Pons (tissue), 1 donor: ENCODE data around the gene PHACTR1.
"Not testable (repeated sequence)": the region's sequence is repeated elsewhere in the genome, so short reads cannot be mapped to it uniquely, and the experiment has no call there.

Experiments used
- DNase-seq: peaks from one replicate; pipeline ENCODE4 v3.0.0-alpha.2; 2016; ENCODE audit warnings: low spot score

The PHACTR1 gene

GRCh38 chr6:13239530-13240455 is 523.2 kb downstream of the PHACTR1 start:
- no peak for DNase-seq

GRCh38 chr6:13241364-13241763 is 524.8 kb downstream of the PHACTR1 start:
- DNase-seq = no peak

DNA sequence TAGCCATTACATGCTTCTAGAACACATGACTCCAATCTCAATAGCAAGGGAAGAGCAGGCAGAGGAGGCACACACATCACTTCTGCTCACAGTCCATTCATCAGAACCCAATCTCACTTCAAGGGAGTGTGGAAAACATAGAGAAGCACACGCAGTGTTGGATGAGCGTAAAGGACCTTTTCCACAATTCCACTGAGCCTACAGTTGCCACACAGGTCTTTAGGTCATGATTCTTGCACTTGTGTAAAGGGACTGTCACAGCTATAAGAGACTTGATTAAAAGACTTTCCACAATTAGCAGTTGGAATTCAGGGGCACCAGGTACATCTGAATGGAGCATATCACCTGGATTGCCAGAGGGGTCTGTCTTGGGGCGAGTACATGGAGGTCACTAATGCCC is 525.6 kb downstream of the PHACTR1 start:
- no peak for DNase-seq

- no peak for DNase-seq
Observed at GRCh38 chr6:13242590-13242989, 526.0 kb downstream of the PHACTR1 start.

DNA sequence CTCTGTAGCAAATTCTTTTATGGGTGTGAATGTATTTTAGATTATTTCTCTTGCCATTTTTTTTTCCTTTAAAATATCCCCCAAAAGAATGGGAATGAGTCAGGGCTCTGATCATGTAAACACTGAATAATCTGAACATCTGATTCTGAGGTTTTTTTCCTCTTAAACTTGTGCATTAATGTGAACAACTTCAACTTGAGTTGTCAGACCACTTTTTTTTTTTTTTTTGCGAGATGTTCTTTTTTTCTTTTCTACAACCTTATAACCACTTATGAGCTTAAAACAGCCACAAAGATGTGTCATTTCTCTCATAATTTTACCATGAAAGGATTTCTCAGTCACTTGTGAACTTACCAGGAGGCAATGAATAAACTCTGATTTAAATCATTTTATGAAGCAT is 526.5 kb downstream of the PHACTR1 start:
- no peak for DNase-seq

- not testable (repeated sequence) for DNase-seq
Observed at GRCh38 chr6:13243745-13244144, 527.2 kb downstream of the PHACTR1 start.

- no peak for DNase-seq
Observed at GRCh38 chr6:13247627-13248026, 531.1 kb downstream of the PHACTR1 start.

GRCh38 chr6:13248053-13248452 is 531.5 kb downstream of the PHACTR1 start:
- peak; percentile 33 for DNase-seq

- DNase-seq = no peak
Observed at GRCh38 chr6:13248584-13248985, 532.0 kb downstream of the PHACTR1 start.

DNA sequence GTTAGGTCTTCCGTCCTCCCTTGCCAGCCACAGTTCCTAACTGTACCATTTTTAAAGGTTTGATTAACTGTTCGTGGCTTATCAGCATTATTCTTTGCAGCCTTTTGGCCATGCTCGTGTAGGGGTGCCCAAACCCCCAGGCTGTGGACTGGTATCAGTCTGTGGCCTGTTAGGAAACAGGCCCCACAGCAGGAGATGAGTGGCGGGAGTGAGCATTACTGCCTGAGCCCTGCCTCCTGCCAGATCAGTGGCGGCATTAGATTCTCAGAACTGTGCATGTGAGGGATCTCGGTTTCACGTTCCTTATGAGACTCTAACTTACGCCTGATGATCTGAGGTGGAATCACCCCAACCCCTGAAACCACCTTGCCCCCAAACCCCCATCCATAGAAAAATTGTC is 532.4 kb downstream of the PHACTR1 start:
- DNase-seq = no peak

GRCh38 chr6:13249817-13250216 is 533.2 kb downstream of the PHACTR1 start:
- no peak for DNase-seq

GRCh38 chr6:13250703-13251102 is 534.1 kb downstream of the PHACTR1 start:
- DNase-seq = no peak

- DNase-seq = no peak
Observed at GRCh38 chr6:13251242-13251641, 534.7 kb downstream of the PHACTR1 start.

GRCh38 chr6:13252790-13253189 is 536.2 kb downstream of the PHACTR1 start:
- DNase-seq = no peak

GRCh38 chr6:13253272-13253671 is 536.7 kb downstream of the PHACTR1 start:
- no peak for DNase-seq

DNA sequence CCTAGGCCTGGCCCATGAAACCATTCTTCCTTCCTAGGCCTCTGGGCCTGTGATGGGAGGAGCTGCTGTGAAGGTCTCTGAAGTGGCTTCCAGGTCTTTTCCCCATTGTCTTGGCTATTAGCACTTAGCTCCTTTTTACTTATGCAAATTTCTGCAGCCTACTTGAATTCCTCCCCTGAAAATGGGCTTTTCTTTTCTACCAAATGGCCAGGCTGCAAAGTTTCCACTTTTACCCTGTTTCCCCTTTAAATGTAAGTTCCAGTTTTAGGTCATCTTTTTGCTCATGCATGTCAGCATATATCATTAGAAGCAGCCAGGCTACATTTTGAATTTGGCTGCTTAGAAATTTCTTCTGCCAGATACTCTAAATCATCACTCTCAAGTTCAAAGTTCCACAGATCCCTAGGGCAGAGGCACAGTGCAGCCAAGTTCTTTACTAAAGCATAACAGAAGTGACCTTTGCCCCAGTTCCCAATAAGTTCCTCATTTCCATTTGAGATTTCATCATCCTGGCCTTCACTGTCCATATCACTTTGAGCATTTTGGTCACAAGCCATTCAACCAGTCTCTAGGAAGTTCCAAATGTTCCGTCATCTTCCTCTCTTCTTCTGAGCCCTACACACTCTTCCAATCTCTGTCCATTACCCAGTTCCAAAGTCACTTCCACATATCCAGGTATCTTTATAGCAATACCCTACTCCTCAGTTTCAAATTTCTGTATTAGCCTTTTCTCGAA is 539.9 kb downstream of the PHACTR1 start:
- peak; percentile 71 for DNase-seq

DNA sequence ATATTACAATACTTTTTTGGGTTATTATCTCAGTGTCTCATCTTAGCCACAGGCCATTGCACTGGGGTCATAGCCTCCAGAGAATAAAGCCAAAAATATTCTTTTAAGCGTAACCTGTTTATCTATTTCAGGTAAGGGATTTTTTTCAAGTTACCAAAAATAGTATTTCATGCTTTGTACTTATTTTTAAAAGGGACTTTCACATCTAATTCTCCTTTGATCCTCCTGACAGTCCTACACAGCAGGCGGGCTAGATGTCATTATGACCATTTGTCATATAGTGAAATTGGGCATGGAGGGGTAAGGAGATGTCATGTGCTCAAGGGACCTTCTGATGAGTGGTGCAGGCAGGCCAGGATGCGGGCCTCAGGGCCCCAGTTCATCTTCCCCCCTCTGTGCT is 542.8 kb downstream of the PHACTR1 start:
- no peak for DNase-seq

GRCh38 chr6:13260101-13260598 is 543.6 kb downstream of the PHACTR1 start:
- DNase-seq = peak; percentile 64

DNA sequence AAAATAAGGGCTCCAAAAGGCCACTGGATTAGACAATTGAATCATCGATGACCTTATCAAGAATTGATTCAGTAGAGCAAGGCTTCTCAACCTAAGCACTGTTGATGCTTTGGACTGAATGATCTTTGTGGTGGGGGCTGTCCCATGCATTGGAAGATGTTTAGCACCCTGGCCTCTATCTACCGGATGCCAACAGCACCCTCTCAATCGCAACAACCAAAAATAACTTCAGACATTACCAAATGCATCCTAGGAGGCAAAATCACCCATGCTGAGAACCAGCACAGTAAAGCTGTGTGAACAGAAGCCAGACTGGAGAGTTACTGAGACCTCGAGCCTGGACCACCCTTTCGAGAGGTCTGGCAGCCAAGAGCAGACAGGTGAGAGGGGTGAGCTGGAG is 544.3 kb downstream of the PHACTR1 start:
- DNase-seq = no peak

DNA sequence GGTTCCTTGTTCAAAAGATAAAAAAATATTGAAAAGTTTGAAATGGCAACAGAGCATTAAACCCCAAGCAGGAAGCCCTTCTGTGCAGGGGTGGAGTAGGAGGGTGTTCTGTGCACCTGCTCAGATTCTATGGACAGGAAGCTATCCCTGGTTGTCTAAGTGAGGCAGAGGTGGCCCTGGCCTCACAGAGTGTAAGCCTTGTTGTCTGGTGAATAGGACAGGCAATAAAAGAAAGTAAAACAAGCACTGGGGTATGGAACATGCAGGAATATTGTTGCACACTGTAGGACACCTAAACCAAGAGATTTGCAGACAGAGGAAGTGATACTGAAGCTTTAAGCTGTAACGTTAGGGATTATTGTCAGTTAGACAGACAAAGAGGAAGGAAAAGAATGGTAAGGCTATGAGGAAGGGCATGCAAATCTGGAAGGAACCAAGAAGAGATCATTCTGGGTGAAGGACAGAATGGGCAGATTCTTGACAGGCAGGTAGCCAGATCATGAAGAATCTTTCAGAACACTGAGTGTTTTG is 545.0 kb downstream of the PHACTR1 start:
- peak; percentile 76 for DNase-seq

DNA sequence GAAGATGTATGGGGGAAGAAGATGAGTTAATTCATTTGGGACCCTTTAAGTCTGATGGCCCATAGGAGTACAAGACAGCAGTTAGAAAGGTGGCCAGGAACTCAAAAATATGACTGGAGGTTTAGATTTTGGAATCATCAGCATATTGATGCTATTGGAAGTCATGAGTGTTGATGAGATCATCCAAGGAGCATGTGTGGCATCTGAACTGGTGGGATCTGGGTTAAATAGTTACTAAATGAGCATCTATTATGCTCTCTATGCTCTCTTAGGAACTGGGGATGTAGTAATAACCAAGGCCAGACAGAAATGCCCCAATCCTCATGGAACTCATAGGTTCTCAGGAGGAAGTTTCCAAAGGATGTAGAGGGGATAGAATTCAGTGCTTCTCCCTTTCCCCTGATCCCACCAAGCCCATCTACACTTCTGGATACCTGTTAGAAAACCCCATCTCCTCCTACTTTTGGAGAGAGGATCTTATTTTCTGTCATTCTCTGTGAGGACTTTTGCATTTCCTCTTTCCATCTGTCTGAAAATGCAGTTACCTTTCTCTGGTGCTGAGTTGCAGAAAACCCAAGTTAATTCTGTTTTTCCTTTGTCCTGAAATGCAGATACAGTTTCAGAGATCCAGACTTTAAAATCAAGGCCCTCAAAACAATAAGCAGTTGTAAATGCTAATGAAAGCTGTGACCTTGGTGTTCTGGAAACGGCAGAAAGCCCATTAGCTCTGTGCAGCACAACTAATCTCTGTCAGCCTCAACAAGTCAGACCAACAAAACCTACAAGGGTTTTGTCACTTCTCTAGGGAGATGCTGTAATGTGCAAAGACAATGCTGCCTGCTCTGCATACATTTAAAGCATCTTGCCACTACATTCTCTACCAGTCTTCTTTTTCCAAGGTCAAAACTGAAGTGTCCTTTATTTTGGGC is 546.0 kb downstream of the PHACTR1 start:
- peak; percentile 15 for DNase-seq

GRCh38 chr6:13263669-13264068 is 547.1 kb downstream of the PHACTR1 start:
- no peak for DNase-seq
